HepG2 (cell line): ENCODE measurements around the gene RAC3. TPM values are rescaled to one million over a fixed set of nuclear protein-coding genes. Genes with fewer than 3 reads are reported as not detected.

Experiments used
- ATAC-seq: fragments of 200-7000 bp; cut with Tn5 transposase; 3 replicates; pipeline ENCODE4 v1.9.1; 2020; ENCODE audit warnings: mild to moderate bottlenecking, moderate library complexity
- BruUV-seq: library from RNA; stranded (reverse); fragments of 400-500 nt; replicated peaks from 2 replicates; lab custom pipeline; 2021; lab: Mats Ljungman, UMichigan
- CTCF ChIA-PET: fragments of 300-600 bp; formaldehyde crosslinking; extraction: SDS; loops from one replicate; lab custom pipeline; 2021; ENCODE audit warnings: low total read pairs, inconsistent platforms, low intra/inter-chr PET ratio; lab: Yijun Ruan, JAX
- POLR2A ChIA-PET: fragments of 350-600 bp; sonication (Branson Sonifier 250); formaldehyde crosslinking; loops from one replicate; lab custom pipeline; 2020; ENCODE audit warnings: antibody characterized with exemption, inconsistent platforms; lab: Yijun Ruan, JAX
- DNase-seq: peaks from one replicate; pipeline ENCODE4 v3.0.0-alpha.2; 2015; ENCODE audit warnings: low spot score
- FAIRE-seq: peaks from 3 replicates; lab custom pipeline; 2011; peaks lifted over from hg19 to GRCh38; lab: Jason Lieb, UNC
- H2AFZ ChIP-seq: one replicate; pipeline ENCODE4 v1.6.1; 2011; ENCODE audit warnings: low read length, inconsistent platforms
- H3K27ac ChIP-seq: fragments of 300-600 bp; 3 replicates; pipeline ENCODE4 v1.8.0; 2011; ENCODE audit warnings: mixed run types, mild to moderate bottlenecking, mixed read lengths, low read length, inconsistent platforms; ENCODE audit not compliant: insufficient read depth; ENCODE audit errors: extremely low read length
- H3K27me3 ChIP-seq, 2 experiments: fragments of 200-600 bp in 1 of 2; 2 replicates in 1 of 2; 3 replicates in 1 of 2; pipeline versions ENCODE4 v1.6.0 to v1.8.0; 2011; ENCODE audit warnings: low read length in 2 of 2, mild to moderate bottlenecking in 2 of 2, moderate library complexity in 2 of 2, inconsistent platforms in 1 of 2; ENCODE audit not compliant: insufficient read depth in 2 of 2, control insufficient read depth in 1 of 2
- H3K36me3 ChIP-seq, 2 experiments: fragments of 200-600 bp in 1 of 2; replicated peaks in 1 of 2; 2 replicates in 1 of 2; 3 replicates in 1 of 2; pipeline versions ENCODE4 v1.5.1 to v1.8.0; 2011; ENCODE audit warnings: low read length in 2 of 2, inconsistent platforms in 1 of 2; ENCODE audit not compliant: insufficient read depth in 2 of 2, control insufficient read depth in 1 of 2
- H3K4me1 ChIP-seq: 2 replicates; pipeline ENCODE4 v1.5.1; 2012; ENCODE audit warnings: low read length, inconsistent platforms; ENCODE audit not compliant: insufficient read depth
- H3K4me2 ChIP-seq: 2 replicates; pipeline ENCODE4 v1.6.0; 2011; ENCODE audit warnings: low read depth, low read length, inconsistent platforms
- H3K4me3 ChIP-seq, 3 experiments: fragments of 200-600 bp in 1 of 3; sonication (generic), shearing (Covaris generic) in 1 of 3; replicated peaks in 1 of 3; 2 replicates each; pipeline ENCODE4 v1.5.1; 2011 to 2016; ENCODE audit warnings: low read length in 3 of 3, inconsistent platforms in 2 of 3, low read depth in 2 of 3, mild to moderate bottlenecking in 2 of 3, control low read depth in 1 of 3, mixed read lengths in 1 of 3; ENCODE audit not compliant: insufficient read depth in 1 of 3
- H3K79me2 ChIP-seq: one replicate; pipeline ENCODE4 v1.6.1; 2011; ENCODE audit warnings: low read length, inconsistent platforms; ENCODE audit not compliant: insufficient read depth
- H3K9ac ChIP-seq: 2 replicates; pipeline ENCODE4 v1.6.0; 2011; ENCODE audit warnings: mild to moderate bottlenecking, low read depth, low read length, inconsistent platforms; ENCODE audit not compliant: insufficient read depth
- H3K9me3 ChIP-seq: 2 replicates; pipeline ENCODE4 v1.5.1; 2012; ENCODE audit warnings: mild to moderate bottlenecking, low read length
- H4K20me1 ChIP-seq: 2 replicates; pipeline ENCODE4 v1.6.0; 2011; ENCODE audit warnings: inconsistent platforms, mild to moderate bottlenecking, low read length, moderate library complexity; ENCODE audit not compliant: insufficient read depth
- CENPT ChIP-seq: sonication (generic); formaldehyde crosslinking; IDR thresholded peaks from 2 replicates; pipeline ENCODE4 v1.8.0; 2022; ENCODE audit warnings: low read depth, mild to moderate bottlenecking, moderate library complexity, missing genetic modification reagents
- KDM5A ChIP-seq: fragments of 200-600 bp; sonication (generic); IDR thresholded peaks from 2 replicates; pipeline ENCODE4 v1.7.0; 2018; ENCODE audit warnings: antibody characterized with exemption, mild to moderate bottlenecking, low read length, borderline replicate concordance
- MAFG ChIP-seq: sonication (generic); formaldehyde crosslinking; IDR thresholded peaks from 2 replicates; pipeline ENCODE4 v1.5.1; 2020; ENCODE audit warnings: mild to moderate bottlenecking, missing genetic modification reagents
- MYC ChIP-seq: sonication (generic); formaldehyde crosslinking; IDR thresholded peaks from 2 replicates; pipeline ENCODE4 v1.9.0; 2021; ENCODE audit warnings: missing genetic modification reagents, borderline replicate concordance
- NFAT5 ChIP-seq: sonication (generic); formaldehyde crosslinking; IDR thresholded peaks from 2 replicates; pipeline ENCODE4 v1.4.0; 2020; ENCODE audit warnings: missing genetic modification reagents
- POLR2AphosphoS5 ChIP-seq: IDR thresholded peaks from 2 replicates; pipeline ENCODE4 v1.6.1; 2012; ENCODE audit warnings: low read depth, low read length
- SMAD1 ChIP-seq: sonication (generic); formaldehyde crosslinking; IDR thresholded peaks from 2 replicates; pipeline ENCODE4 v1.4.0; 2020; ENCODE audit warnings: missing genetic modification reagents, low read depth, mild to moderate bottlenecking, borderline replicate concordance
- ZNF138 ChIP-seq: sonication (generic); formaldehyde crosslinking; IDR thresholded peaks from 2 replicates; pipeline ENCODE4 v1.5.0; 2020; ENCODE audit warnings: mild to moderate bottlenecking, low read depth, missing genetic modification reagents
- ZNF431 ChIP-seq: sonication (generic); formaldehyde crosslinking; IDR thresholded peaks from 2 replicates; pipeline ENCODE4 v1.9.0; 2022; ENCODE audit warnings: missing genetic modification reagents, low read depth, mild to moderate bottlenecking, borderline replicate concordance
- ZNF512 ChIP-seq: sonication (generic); formaldehyde crosslinking; IDR thresholded peaks from 2 replicates; pipeline ENCODE4 v1.4.0; 2020; ENCODE audit warnings: mild to moderate bottlenecking, missing genetic modification reagents
- ZNF740 ChIP-seq: sonication (generic); formaldehyde crosslinking; IDR thresholded peaks from 2 replicates; pipeline ENCODE4 v1.4.0; 2020; ENCODE audit warnings: missing genetic modification reagents
- ZNF776 ChIP-seq: sonication (generic); formaldehyde crosslinking; IDR thresholded peaks from 2 replicates; pipeline ENCODE4 v1.4.0; 2020; ENCODE audit warnings: mild to moderate bottlenecking, missing genetic modification reagents
- ZNF883 ChIP-seq: sonication (generic); formaldehyde crosslinking; IDR thresholded peaks from 2 replicates; pipeline ENCODE4 v1.5.1; 2020; ENCODE audit warnings: mild to moderate bottlenecking, missing genetic modification reagents; ENCODE audit errors: not compliant biosample characterization
- WGBS: methylation state at CpG from one replicate; pipeline ENCODE4 v1.1.6; 2017; ENCODE audit warnings: low lambda C conversion rate; 5-methylcytosine and 5-hydroxymethylcytosine counted together
- in situ Hi-C: cut with HindIII; loops from 2 replicates; pipeline ENCODE4 v1.10.0; 2017; ENCODE audit warnings: low pct_unique_long_range_greater_than_20kb; ENCODE audit not compliant: extremely low pct_ligation_motif_present
- intact Hi-C: fragments of 100-400 bp; cut with micrococcal nuclease; formaldehyde crosslinking; loops from one replicate; pipeline ENCODE4 v1.10.0; 2022; ENCODE audit not compliant: unreplicated experiment
- polyA plus RNA-seq, 8 experiments: library from polyadenylated mRNA; depleted of rRNA in 3 of 8; stranded (reverse) in 7 of 8; unstranded in 1 of 8; fragments of >200 nt; fragmentation: Illumina TruSeq in 4 of 8; extraction: Trizol in 4 of 8; gene quantifications; 2 replicates each; pipeline versions ENCODE4 v1.2.1 to v1.2.3, GENCODE V29; 2011 to 2016; ENCODE audit warnings: low read depth in 4 of 8, missing spikeins in 1 of 8, mixed read lengths in 1 of 8; ENCODE audit not compliant: insufficient read depth in 1 of 8
- total RNA-seq, 5 experiments: library from RNA; depleted of rRNA; stranded (reverse); fragments of >200 nt; fragmentation: Illumina TruSeq; extraction: Trizol; gene quantifications; 2 replicates each; pipeline ENCODE4 v1.2.3, GENCODE V29; 2016; ENCODE audit warnings: low read depth in 1 of 5
- TF ChIP-seq, protein P1 (sequence below): sonication (generic); formaldehyde crosslinking; IDR thresholded peaks from 2 replicates; pipeline ENCODE4 v1.8.1; 2023; ENCODE audit warnings: missing genetic modification reagents, mild to moderate bottlenecking, borderline replicate concordance

The RAC3 gene
- total and polyA plus RNA-seq, 2 of the 13 experiments (the other 11 are each of a cell fraction or from before 2014, with no cell fraction given) = 10.5 to 21.3 TPM

DNA sequence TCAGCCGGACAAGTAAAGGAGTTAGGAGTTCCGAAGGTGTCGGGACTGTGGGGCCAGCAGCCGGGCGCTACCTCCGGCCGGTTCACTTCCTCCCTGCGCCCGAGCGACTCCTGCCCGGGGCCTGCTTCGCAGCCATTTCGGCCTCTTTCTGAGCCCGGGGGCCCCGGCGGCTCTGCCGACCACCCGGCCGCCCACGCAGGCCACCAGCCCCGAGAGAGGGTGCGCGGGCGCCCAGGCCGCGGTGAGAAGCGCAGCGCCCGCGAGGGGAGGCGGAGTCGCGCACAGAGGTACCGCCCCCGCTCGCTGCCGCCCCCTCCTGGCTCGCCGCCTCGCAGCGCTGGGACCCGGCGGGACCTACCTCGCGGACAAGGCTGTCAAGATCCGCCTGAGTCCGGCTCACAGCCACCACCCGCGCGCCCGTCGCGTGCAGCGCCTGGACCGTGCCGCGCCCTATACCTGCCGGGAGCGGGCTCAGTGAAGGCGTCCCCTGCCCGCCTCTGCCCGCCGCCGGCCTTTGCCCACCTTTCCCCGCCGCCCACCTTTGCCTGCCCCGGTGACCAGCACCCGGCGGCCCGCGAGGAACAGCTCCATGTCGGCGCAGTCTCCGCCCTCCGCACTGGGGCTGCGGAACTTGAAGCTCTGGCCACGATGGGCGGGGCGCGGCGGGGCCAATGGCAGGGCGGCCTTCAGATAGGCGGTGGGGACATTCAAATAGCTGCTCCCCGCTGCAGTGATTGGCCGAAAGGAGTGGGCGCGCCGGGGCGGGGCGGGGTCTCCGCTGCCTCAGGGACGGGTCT, 5.8 kb downstream of the RAC3 start, which contains the start of gene DCXR:
Gene DCXR, minus strand, starts transcription at position 606 of the 797 bp plus-strand sequence. Its CDS starts 15 bp downstream, at position 591.
- POLR2A ChIA-PET = interaction anchor here (0.7 to 6.2 kb wide), 53 partner anchors 10 to 334 kb away, joined by 3 to 112 read pairs (median 5); partner anchors contain the start of genes ALYREF, ANAPC11, ARHGDIA and CENPX
- in situ Hi-C loops = loop anchor here (5.0 kb wide), 1 partner anchor 120 kb away; no protein-coding TSS in a partner anchor
- under 1% methylated on average over 37 of the region's 92 CpGs for WGBS
- peak; percentile 70; the same call in 1 of the 2 replicates for TF ChIP-seq KDM5A
- TF ChIP-seq NFAT5 (CRISPR knock-in tag) = no peak
- TF ChIP-seq ZNF138 (CRISPR knock-in tag) = no peak; the same call in 1 of the 2 replicates
- TF ChIP-seq SMAD1 (CRISPR knock-in tag) = 0 out of 2 replicates have a peak, but pooled peaks have one; percentile 77
- TF ChIP-seq MAFG (CRISPR knock-in tag) = no peak
- peak; percentile 78; the same call in 1 of the 2 replicates for TF ChIP-seq ZNF431
- peak; percentile 65; the same call in 1 of the 2 replicates for TF ChIP-seq CENPT (CRISPR knock-in tag)
- no peak for TF ChIP-seq ZNF740 (CRISPR knock-in tag)
- peak; percentile 95 for TF ChIP-seq ZNF883 (CRISPR knock-in tag)
- TF ChIP-seq ZNF776 (CRISPR knock-in tag) = peak; percentile 98
- TF ChIP-seq, protein P1, sequence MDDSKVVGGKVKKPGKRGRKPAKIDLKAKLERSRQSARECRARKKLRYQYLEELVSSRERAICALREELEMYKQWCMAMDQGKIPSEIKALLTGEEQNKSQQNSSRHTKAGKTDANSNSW (CRISPR knock-in tag) = peak; percentile 51; the same call in 1 of the 2 replicates
- peak; percentile 92 for TF ChIP-seq MYC (CRISPR knock-in tag)
- peak; percentile 98 for TF ChIP-seq POLR2AphosphoS5
- TF ChIP-seq ZNF512 (CRISPR knock-in tag) = 0 out of 2 replicates have a peak, but pooled peaks have one; percentile 32

More for the DNA sequence above, 5.8 kb downstream of the RAC3 start, which contains the start of gene DCXR:
- H3K79me2 ChIP-seq = peaks cover 13% of the 10 kb centered on the region
- BruUV-seq = no TSS peak
- DNase-seq (peak; percentile 97), ATAC-seq (peak; percentile 89), FAIRE-seq (peak; percentile 88)
- peak within 1 kb of the TSS; percentile 91 for H3K9ac ChIP-seq
- peaks cover 57% of the 10 kb centered on the region for H3K4me1 ChIP-seq
- peak within 1 kb of the TSS; percentile 95 for H3K4me2 ChIP-seq
- H3K36me3 ChIP-seq = peaks cover 5 to 12% of the 10 kb centered on the region in 2 experiments
- peaks cover 20% of the 10 kb centered on the region for H4K20me1 ChIP-seq
- CTCF ChIA-PET = interaction anchor here (1.1 to 1.8 kb wide), 2 partner anchors 14 to 78 kb away, joined by 3 to 7 read pairs; no protein-coding TSS in a partner anchor
- H2AFZ ChIP-seq = peak within 1 kb of the TSS; percentile 24
- no peaks in the 10 kb centered on the region for H3K27me3 ChIP-seq
- H3K9me3 ChIP-seq = no peaks in the 10 kb centered on the region
- peak within 1 kb of the TSS; percentile 87 to 98 (median 93) for H3K4me3 ChIP-seq
- peak within 1 kb of the TSS; percentile 91 for H3K27ac ChIP-seq
- intact Hi-C loops = loop anchor here (1.0 to 5.0 kb wide), 5 partner anchors 14 to 115 kb away; partner anchors contain the start of genes GPS1, LRRC45 and RFNG
